ENCODE results near the gene MKRN3. TPM values are rescaled to one million over a fixed set of nuclear protein-coding genes. Genes with fewer than 3 reads are reported as not detected.

MKRN3 gene
- total RNA-seq: under 1 TPM in 2 of 6 experiments, not detected in 4; 0.24 to 0.44 TPM
- long read RNA-seq: 0 reads

DNA sequence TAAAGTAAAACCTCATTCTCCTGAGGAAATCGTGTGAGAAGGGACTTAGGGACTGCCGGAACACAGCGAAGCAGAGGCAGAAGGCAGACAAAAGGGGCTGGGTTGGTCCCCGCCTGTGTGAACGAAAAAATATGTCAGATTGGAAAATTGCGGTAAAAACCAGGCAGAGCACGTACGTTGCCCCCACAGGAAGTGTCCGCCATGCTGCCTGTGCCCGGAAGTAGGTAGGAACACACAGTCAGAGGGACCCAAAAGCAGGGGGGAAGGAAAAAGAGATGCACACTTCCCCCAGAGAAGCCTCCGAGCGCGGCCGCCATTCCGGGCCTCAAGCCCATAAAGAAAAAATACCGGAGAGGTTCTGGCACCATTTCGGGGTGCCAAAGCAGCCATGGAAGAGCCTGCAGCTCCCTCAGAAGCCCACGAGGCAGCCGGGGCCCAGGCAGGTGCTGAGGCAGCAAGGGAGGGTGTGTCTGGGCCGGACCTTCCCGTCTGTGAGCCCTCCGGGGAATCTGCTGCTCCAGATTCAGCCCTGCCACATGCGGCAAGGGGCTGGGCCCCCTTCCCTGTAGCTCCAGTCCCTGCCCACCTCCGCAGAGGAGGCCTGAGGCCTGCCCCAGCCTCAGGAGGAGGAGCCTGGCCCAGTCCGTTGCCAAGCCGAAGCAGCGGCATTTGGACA lies at the start of gene MKRN3:
TSS of gene MKRN3 (plus strand) at position 280 of the 676 bp plus-strand sequence. CDS start at position 389, 109 bp downstream.
- H3K9me3 ChIP-seq: no peaks in the 10 kb centered on the region
- DNase-seq (peak in 1 of 3 donors; percentile 22), ATAC-seq (peak in 2 of 4 donors; percentile 60 to 77)
- H3K36me3 ChIP-seq: no peaks in the 10 kb centered on the region
- no peak within 1 kb of the TSS for H3K27ac ChIP-seq
- H3K27me3 ChIP-seq: no peaks in the 10 kb centered on the region
- H3K4me1 ChIP-seq: no peaks in the 10 kb centered on the region
- WGBS (ENCODE audit: insufficient coverage, low coverage, low lambda C conversion rate, missing lambda C conversion rate): 32% methylated on average over 6 of the region's 27 CpGs
- no peak for TF ChIP-seq POLR2A (IDR thresholded peaks at IDR 0.05)
- TF ChIP-seq, protein P1, sequence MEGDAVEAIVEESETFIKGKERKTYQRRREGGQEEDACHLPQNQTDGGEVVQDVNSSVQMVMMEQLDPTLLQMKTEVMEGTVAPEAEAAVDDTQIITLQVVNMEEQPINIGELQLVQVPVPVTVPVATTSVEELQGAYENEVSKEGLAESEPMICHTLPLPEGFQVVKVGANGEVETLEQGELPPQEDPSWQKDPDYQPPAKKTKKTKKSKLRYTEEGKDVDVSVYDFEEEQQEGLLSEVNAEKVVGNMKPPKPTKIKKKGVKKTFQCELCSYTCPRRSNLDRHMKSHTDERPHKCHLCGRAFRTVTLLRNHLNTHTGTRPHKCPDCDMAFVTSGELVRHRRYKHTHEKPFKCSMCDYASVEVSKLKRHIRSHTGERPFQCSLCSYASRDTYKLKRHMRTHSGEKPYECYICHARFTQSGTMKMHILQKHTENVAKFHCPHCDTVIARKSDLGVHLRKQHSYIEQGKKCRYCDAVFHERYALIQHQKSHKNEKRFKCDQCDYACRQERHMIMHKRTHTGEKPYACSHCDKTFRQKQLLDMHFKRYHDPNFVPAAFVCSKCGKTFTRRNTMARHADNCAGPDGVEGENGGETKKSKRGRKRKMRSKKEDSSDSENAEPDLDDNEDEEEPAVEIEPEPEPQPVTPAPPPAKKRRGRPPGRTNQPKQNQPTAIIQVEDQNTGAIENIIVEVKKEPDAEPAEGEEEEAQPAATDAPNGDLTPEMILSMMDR (IDR thresholded peaks at IDR 0.05): no peak
- intact Hi-C loops (cut with DNase I): no loop called here
- no peak within 1 kb of the TSS for H3K4me3 ChIP-seq

DNA sequence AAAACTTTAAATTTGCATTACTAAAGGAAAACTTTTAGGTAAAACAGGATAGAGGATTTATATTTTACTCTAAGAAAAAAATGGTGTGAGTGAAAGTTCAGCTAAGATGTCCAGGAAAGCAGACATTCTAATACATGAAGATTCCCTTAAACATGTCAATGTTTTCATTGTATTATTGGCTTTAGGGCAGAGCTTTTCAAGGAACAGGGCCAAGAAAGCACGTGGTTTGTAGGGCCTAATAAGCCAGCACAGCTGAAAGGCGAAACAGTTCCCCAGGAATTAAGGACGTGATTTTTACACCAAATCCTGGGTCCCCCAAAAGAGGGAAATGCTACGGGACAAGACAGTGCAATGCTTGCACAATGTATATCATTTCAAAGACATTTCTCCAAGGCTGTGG lies 48.6 kb upstream of the MKRN3 start:
- Histone ChIP-seq H3K27me3 (no peaks in the 10 kb centered on the region), H3K27ac (no peak overlapping the region), H3K4me1 (no peaks in the 10 kb centered on the region), H3K4me3 (no peak overlapping the region), H3K36me3 (no peaks in the 10 kb centered on the region), H3K9me3 (no peaks in the 10 kb centered on the region)
- TF ChIP-seq, protein P1 (IDR thresholded peaks at IDR 0.05): no peak
- TF ChIP-seq POLR2A (IDR thresholded peaks at IDR 0.05): no peak
- WGBS (ENCODE audit: insufficient coverage, low coverage, low lambda C conversion rate, missing lambda C conversion rate): 48% methylated on average over 4 of the region's 4 CpGs
- DNase-seq (no peak), ATAC-seq (no peak)
- intact Hi-C loops (cut with DNase I): no loop called here

DNA sequence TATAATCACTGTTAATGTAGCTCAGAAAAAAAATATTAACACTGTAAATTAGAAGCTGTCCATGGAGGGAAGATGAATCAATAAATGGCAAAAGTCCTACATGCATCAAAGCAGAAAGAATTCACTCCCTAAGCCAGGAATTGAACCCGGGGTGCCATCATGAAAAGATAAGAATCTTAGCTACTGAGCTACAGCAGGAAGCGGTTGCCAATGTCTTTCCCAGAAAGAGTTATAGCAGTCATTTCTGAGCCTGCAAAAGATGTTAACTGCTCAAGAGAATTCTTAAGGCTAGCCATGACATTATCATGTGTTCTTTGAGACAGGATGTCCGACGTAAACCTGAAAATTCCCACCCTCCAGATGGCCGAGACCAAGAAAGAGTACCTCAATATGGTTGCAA lies 47.4 kb upstream of the MKRN3 start:
- Histone ChIP-seq H3K27me3 (no peaks in the 10 kb centered on the region), H3K27ac (no peak overlapping the region), H3K4me3 (no peak overlapping the region), H3K36me3 (no peaks in the 10 kb centered on the region), H3K9me3 (no peaks in the 10 kb centered on the region), H3K4me1 (no peaks in the 10 kb centered on the region)
- intact Hi-C loops (cut with DNase I): no loop called here
- ATAC-seq: no peak
- TF ChIP-seq, protein P1 (IDR thresholded peaks at IDR 0.05): no peak
- TF ChIP-seq POLR2A (IDR thresholded peaks at IDR 0.05): no peak
- 72% methylated on average over 5 of the region's 5 CpGs for WGBS (ENCODE audit: insufficient coverage, low coverage, low lambda C conversion rate, missing lambda C conversion rate)
- no peak for DNase-seq

DNA sequence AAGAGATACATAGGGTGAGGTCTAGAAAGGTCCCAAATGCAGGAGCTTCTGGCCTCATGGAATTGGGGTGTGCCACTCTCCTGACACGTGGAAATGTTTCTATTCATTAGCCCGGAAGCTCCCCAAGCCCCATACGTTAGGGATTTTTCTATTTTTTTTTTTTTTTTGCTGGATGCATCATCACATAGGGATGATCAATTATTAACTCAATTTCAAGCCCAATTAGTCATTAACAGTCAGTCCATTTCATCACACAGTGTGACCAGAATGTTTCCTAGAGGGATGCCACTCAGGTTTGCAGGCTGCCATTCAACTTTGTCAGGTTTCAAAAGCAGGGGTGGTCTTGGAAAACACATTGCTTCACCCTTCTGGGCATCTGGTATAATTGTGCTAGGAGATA lies 40.7 kb upstream of the MKRN3 start:
- no peaks in the 10 kb centered on the region for H3K9me3 ChIP-seq
- ATAC-seq: no peak
- H3K27ac ChIP-seq: no peak overlapping the region
- intact Hi-C loops (cut with DNase I): no loop called here
- no peaks in the 10 kb centered on the region for H3K36me3 ChIP-seq
- H3K27me3 ChIP-seq: no peaks in the 10 kb centered on the region
- TF ChIP-seq, protein P1 (IDR thresholded peaks at IDR 0.05): no peak
- TF ChIP-seq POLR2A (IDR thresholded peaks at IDR 0.05): no peak
- no peak overlapping the region for H3K4me3 ChIP-seq
- DNase-seq: no peak
- no peaks in the 10 kb centered on the region for H3K4me1 ChIP-seq
- 28% methylated on average over 3 of the region's 3 CpGs for WGBS (ENCODE audit: insufficient coverage, low coverage, low lambda C conversion rate, missing lambda C conversion rate)

Data from right lobe of liver (tissue), 6 donors.